Measurements from ENCODE around the gene APRT.
"Not testable (repeated sequence)": the region's sequence is repeated elsewhere in the genome, so short reads cannot be mapped to it uniquely, and the experiment has no call there.

Gene APRT

DNA sequence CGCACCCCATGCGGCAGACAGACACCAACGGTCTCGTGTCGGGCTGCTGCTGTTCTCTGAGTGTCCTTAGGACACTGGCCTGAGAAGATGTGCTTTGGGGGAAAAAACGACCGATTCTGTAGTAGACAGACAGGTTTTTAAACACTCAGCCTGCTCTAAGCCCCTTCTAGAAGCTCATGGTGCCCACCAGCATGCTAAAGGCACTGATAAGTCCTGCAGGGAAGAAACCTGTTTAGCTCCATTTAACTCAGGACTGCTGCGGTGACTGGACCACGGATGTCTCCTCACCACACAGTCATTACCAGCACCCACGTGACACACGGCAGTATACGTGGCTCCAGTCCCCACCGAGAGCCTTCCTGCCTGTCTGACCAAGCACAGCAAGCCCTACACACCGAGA is 19.1 kb upstream of the APRT start:
- Histone ChIP-seq H3K27me3 (ENCODE audit: control insufficient read depth, insufficient read depth, low read length) (no peaks in the 10 kb centered on the region), H3K4me1 (ENCODE audit: control insufficient read depth, insufficient read depth, low read length) (no peaks in the 10 kb centered on the region), H3K36me3 (ENCODE audit: control insufficient read depth, insufficient read depth, low read length) (0 out of 2 replicates have a peak, but pooled peaks cover 9% of the 10 kb centered on the region), H3K27ac (ENCODE audit: low read depth, low read length) (no peak overlapping the region), H3K9ac (ENCODE audit: low read depth, low read length) (no peak overlapping the region), H3K9me3 (ENCODE audit: control insufficient read depth, insufficient read depth, low read length) (no peaks in the 10 kb centered on the region), H3K4me3 (ENCODE audit: low read depth, low read length) (no peak overlapping the region)

DNA sequence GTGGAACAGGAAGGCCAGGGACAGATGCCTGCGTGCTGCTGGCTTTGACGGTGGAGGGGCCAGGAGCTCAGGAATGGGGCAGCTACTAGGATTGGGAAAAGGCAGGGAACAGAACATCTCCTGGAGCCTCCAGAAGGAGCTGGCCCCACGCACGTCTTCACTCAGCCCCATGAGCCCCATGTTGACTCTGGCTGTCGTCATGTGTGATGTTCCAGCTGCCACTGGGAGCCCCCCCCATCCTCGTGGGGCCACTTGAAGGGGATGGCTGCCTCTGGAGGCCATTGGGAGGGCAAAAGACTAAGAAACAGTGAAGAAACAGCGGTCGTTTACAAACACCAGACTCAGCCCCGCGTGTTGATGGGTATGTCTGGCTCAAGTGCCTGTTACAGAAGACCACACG is 18.5 kb upstream of the APRT start:
- H3K9me3 ChIP-seq (ENCODE audit: control insufficient read depth, insufficient read depth, low read length), result no peaks in the 10 kb centered on the region
- 0 out of 2 replicates have a peak, but pooled peaks cover 8% of the 10 kb centered on the region for H3K36me3 ChIP-seq (ENCODE audit: control insufficient read depth, insufficient read depth, low read length)
- H3K27ac ChIP-seq (ENCODE audit: low read depth, low read length), result no peak overlapping the region
- no peak overlapping the region for H3K9ac ChIP-seq (ENCODE audit: low read depth, low read length)
- H3K27me3 ChIP-seq (ENCODE audit: control insufficient read depth, insufficient read depth, low read length), result no peaks in the 10 kb centered on the region
- no peaks in the 10 kb centered on the region for H3K4me1 ChIP-seq (ENCODE audit: control insufficient read depth, insufficient read depth, low read length)
- no peak overlapping the region for H3K4me3 ChIP-seq (ENCODE audit: low read depth, low read length)

DNA sequence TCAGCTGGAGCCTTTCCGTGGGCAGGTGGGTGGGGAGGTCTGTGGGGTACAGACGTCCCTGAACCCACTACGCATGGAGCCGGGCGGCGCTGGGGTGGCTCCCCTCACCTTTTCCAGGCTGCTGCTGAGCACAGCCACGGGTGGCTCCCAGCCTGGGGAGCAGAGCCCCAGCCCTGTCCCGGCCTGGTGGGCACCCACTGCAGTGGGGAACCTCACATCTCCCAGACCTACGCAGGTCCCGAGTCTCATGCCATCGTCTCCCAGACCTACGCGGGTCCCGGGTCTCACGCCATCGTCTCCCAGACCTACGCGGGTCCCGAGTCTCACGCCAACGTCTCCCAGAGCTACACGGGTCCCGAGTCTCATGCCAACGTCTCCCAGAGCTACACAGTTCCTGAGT is 17.0 kb upstream of the APRT start:
- Histone ChIP-seq H3K9ac (ENCODE audit: low read depth, low read length) (no peak overlapping the region), H3K36me3 (ENCODE audit: control insufficient read depth, insufficient read depth, low read length) (0 out of 2 replicates have a peak, but pooled peaks cover 3% of the 10 kb centered on the region), H3K9me3 (ENCODE audit: control insufficient read depth, insufficient read depth, low read length) (no peaks in the 10 kb centered on the region), H3K27ac (ENCODE audit: low read depth, low read length) (no peak overlapping the region), H3K4me1 (ENCODE audit: control insufficient read depth, insufficient read depth, low read length) (no peaks in the 10 kb centered on the region), H3K4me3 (ENCODE audit: low read depth, low read length) (no peak overlapping the region), H3K27me3 (ENCODE audit: control insufficient read depth, insufficient read depth, low read length) (no peaks in the 10 kb centered on the region)

DNA sequence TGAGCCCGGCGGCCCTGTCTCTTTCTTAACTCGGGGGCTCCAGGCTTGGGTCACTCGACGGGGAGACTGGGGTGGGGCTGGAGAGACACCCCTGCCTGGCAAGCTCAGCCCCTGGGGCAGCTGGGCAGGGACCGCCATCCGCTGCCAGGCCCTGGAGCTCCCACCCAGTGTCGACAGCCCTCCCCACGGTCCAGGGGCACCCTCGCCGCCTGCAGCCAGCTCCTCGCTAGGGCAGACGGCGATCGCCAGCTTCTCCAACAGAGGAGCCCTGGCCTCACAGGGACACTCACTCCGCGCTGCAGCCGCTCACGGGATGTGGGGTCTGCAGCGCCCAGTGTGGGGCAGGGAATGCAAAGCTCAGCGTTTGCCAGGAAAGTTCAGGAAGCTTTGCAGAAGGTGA is 16.0 kb upstream of the APRT start:
- Histone ChIP-seq H3K27me3 (ENCODE audit: control insufficient read depth, insufficient read depth, low read length) (no peaks in the 10 kb centered on the region), H3K4me3 (ENCODE audit: low read depth, low read length) (no peak overlapping the region), H3K4me1 (ENCODE audit: control insufficient read depth, insufficient read depth, low read length) (no peaks in the 10 kb centered on the region), H3K36me3 (ENCODE audit: control insufficient read depth, insufficient read depth, low read length) (peaks cover 5% of the 10 kb centered on the region; the same call in 1 of the 2 replicates), H3K27ac (ENCODE audit: low read depth, low read length) (no peak overlapping the region), H3K9ac (ENCODE audit: low read depth, low read length) (no peak overlapping the region), H3K9me3 (ENCODE audit: control insufficient read depth, insufficient read depth, low read length) (no peaks in the 10 kb centered on the region)

DNA sequence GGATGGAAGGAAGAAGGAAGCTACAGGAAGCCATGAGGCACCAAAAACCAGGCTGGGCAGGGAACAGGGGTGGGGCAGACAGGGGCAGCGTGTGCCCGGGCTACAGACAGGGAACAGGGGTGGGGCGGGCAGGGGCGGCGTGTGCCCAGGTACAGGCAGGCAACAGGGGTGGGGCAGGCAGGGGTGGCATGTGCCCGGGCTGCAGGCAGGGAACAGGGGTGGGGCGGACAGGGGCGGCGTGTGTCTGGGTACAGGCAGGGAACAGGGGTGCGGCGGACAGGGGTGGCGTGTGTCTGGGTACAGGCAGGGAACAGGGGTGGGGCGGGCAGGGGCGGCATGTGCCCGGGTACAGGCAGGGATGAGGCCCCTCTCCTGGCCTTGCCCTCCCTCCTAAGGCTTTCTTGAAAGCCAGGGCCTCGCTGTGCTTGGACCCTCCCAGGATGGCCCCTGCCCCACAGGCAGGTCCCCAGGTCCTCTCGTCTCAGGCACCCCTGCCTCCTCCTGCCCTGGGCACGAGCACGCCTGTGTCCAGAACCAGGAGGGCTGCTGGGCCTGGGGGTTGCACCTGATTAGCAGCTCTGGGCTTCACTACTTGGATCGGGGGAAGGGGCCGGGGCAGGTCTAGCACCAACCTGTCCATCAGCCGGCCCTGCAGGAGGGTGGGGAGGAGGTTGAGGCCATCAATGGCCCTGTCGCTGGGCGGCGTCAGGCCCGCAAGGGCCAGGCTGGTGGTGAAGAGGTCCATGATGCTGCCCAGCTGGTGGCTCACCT is 14.5 kb upstream of the APRT start:
- peaks cover 12% of the 10 kb centered on the region; the same call in 1 of the 2 replicates for H3K36me3 ChIP-seq (ENCODE audit: control insufficient read depth, insufficient read depth, low read length)
- no peaks in the 10 kb centered on the region for H3K27me3 ChIP-seq (ENCODE audit: control insufficient read depth, insufficient read depth, low read length)
- H3K4me1 ChIP-seq (ENCODE audit: control insufficient read depth, insufficient read depth, low read length), result no peaks in the 10 kb centered on the region
- H3K27ac ChIP-seq (ENCODE audit: low read depth, low read length), result no peak overlapping the region
- H3K9ac ChIP-seq (ENCODE audit: low read depth, low read length), result no peak overlapping the region
- H3K4me3 ChIP-seq (ENCODE audit: low read depth, low read length), result no peak overlapping the region
- H3K9me3 ChIP-seq (ENCODE audit: control insufficient read depth, insufficient read depth, low read length), result no peaks in the 10 kb centered on the region

DNA sequence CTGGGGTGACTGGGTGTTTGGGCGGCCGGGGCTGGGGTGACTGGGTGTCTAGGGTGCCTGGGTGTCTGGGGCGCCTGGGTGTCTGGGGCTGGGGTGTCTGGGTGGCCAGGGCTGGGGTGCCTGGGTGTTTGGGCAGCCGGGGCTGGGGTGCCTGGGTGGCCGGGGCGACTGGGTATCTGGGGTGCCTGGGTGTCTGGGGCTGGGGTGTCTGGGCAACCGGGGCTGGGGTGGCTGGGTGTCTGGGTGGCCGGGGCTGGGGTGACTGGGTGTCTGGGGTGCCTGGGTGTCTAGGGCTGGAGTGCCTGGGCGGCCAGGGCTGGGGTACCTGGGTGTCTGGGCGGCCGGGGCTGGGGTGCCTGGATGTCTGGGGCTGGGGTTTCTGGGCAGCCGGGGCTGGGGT is 13.4 kb upstream of the APRT start:
- Histone ChIP-seq H3K4me1 (ENCODE audit: control insufficient read depth, insufficient read depth, low read length) (no peaks in the 10 kb centered on the region), H3K27me3 (ENCODE audit: control insufficient read depth, insufficient read depth, low read length) (no peaks in the 10 kb centered on the region), H3K9ac (ENCODE audit: low read depth, low read length) (no peak overlapping the region), H3K36me3 (ENCODE audit: control insufficient read depth, insufficient read depth, low read length) (peaks cover 12% of the 10 kb centered on the region; the same call in 1 of the 2 replicates), H3K4me3 (ENCODE audit: low read depth, low read length) (no peak overlapping the region), H3K27ac (ENCODE audit: low read depth, low read length) (no peak overlapping the region), H3K9me3 (ENCODE audit: control insufficient read depth, insufficient read depth, low read length) (no peaks in the 10 kb centered on the region)

DNA sequence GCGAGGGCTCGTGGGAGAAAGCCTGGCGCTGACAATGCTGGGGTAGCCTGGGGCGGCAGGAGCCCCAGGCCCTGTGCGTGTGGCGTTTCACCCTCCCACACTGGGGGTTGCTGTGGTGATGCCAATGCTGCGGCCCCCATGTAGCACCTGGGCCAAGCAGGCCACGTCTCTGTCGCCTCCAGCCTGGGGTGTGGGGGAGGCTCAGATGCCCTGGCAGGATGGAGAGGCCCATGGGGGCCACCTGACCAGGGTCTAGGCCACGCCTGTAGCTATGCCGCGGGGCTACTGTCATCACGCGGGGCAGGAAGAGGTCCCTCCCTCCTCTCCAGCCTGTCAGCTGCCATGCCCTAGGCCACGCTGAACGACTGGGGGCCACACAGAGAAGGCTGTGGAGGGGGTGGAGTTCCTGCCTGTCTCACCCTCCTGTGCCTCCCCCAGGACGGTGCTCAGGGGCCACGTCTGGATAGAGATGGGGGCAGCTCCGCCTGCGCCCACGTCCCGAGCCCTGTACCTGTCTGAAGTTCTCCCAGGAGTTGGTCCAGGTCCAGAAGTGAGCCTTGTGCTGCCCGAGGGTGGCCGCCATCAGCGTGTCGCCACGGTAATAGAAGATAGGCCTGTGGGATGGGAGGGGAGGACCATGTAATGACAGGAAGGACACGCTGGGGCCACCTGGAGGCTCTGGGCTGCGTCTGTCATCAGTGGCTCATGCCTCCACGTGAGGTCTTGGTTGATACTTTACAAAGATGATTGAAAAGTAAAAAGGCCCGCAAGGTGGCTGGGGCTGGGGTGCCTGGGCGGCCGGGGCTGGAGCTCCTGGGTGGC is 12.7 kb upstream of the APRT start:
- Histone ChIP-seq H3K27ac (ENCODE audit: low read depth, low read length) (no peak overlapping the region), H3K4me3 (ENCODE audit: low read depth, low read length) (no peak overlapping the region), H3K9me3 (ENCODE audit: control insufficient read depth, insufficient read depth, low read length) (no peaks in the 10 kb centered on the region), H3K4me1 (ENCODE audit: control insufficient read depth, insufficient read depth, low read length) (no peaks in the 10 kb centered on the region), H3K36me3 (ENCODE audit: control insufficient read depth, insufficient read depth, low read length) (peaks cover 12% of the 10 kb centered on the region; the same call in 1 of the 2 replicates), H3K27me3 (ENCODE audit: control insufficient read depth, insufficient read depth, low read length) (no peaks in the 10 kb centered on the region), H3K9ac (ENCODE audit: low read depth, low read length) (no peak overlapping the region)

DNA sequence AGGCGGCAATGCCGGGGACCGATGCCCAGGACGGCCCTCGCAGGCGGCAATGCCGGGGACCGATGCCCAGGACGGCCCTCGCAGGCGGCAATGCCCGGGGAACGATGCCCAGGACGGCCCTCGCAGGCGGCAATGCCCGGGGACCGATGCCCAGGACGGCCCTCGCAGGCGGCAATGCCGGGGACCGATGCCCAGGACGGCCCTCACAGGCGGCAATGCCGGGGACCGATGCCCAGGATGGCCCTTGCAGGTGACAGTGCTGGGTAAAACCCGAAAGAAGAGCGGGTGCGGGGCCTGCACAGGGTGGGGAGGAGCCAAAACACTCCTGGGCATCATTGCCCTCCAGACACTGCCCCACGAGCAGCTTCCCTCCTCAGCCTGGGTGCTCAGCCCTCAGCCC is 11.9 kb upstream of the APRT start:
- not testable (repeated sequence) for H3K27me3 ChIP-seq (ENCODE audit: control insufficient read depth, insufficient read depth, low read length); H3K9ac ChIP-seq (ENCODE audit: low read depth, low read length); H3K27ac ChIP-seq (ENCODE audit: low read depth, low read length); H3K9me3 ChIP-seq (ENCODE audit: control insufficient read depth, insufficient read depth, low read length); H3K4me1 ChIP-seq (ENCODE audit: control insufficient read depth, insufficient read depth, low read length); H3K4me3 ChIP-seq (ENCODE audit: low read depth, low read length)
- peaks cover 12% of the 10 kb centered on the region; the same call in 1 of the 2 replicates for H3K36me3 ChIP-seq (ENCODE audit: control insufficient read depth, insufficient read depth, low read length)

DNA sequence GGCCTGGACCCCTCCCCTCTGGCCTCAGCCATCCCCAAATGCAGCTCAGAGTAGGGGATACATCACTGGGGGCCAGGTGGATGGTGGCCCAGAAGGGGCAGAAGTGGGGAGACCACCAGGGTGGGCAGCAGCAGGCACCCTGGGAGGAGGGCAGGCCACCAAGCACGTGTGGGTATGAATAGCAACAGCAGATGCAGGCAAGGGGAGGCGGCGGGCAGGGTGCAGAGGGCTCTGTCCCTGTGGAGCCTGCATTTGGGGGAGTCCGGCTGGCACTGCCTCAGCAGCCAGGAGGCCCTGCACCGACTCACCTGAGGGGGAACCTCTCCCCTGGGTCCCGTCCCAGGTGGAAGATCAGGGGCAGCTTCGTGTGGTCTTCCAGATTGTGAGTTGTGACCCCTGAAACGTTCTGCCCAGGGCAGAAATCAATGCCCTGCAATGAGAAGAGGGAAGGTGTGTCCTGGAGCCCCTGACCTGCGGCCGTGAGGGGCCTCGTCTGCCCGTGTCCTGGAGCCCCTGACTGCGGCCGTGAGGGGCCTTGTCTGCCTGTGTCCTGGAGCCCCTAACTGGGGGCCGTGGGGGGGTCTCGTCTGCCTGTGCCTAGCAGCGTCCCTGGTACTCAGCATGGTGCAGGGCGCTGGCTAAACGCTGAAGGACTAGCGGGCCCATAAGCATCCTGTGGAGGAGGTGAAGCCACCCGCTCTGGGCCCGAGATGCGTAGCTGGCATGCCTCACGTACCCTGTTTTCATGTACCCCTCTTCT is 10.7 kb upstream of the APRT start:
- no peak overlapping the region for H3K9ac ChIP-seq (ENCODE audit: low read depth, low read length)
- H3K9me3 ChIP-seq (ENCODE audit: control insufficient read depth, insufficient read depth, low read length), result no peaks in the 10 kb centered on the region
- H3K27ac ChIP-seq (ENCODE audit: low read depth, low read length), result no peak overlapping the region
- no peaks in the 10 kb centered on the region for H3K27me3 ChIP-seq (ENCODE audit: control insufficient read depth, insufficient read depth, low read length)
- no peak overlapping the region for H3K4me3 ChIP-seq (ENCODE audit: low read depth, low read length)
- H3K4me1 ChIP-seq (ENCODE audit: control insufficient read depth, insufficient read depth, low read length), result no peaks in the 10 kb centered on the region
- H3K36me3 ChIP-seq (ENCODE audit: control insufficient read depth, insufficient read depth, low read length), result peaks cover 12% of the 10 kb centered on the region; the same call in 1 of the 2 replicates

DNA sequence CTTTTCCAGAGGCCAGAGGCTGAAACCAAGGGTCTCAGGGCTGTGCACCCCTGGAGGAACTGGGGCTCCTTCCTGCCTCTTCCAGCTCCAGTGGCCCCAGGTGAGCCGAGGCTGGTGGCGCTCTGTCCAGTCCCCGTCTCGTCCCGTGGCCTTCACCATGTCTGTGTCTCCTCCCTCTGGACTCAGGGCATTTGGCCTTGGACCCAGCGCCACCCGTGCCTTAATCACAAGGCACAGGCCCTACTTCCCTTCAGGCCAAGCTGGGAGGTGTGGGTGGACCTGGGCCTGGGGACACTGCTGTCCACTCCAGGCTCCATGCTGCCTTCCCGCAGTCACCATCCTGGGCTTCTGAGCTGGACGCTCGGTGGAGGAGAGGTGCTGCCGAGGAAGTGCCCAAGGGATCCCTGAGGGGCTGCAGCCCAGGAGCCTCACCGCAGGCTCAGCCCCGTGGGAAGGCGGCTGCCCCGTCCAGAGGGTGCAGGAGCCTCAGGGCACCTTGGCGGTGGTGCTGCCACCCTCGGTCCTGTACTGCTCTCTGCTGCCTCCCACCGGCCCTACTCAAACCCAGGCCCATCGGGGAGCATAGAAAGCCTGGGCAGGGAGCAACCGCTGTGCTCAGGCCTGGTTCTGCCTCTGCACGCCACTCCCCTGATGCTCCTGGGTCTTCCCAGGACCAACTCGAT is 9.6 kb upstream of the APRT start:
- Histone ChIP-seq H3K36me3 (ENCODE audit: control insufficient read depth, insufficient read depth, low read length) (peaks cover 9% of the 10 kb centered on the region; the same call in 1 of the 2 replicates), H3K9me3 (ENCODE audit: control insufficient read depth, insufficient read depth, low read length) (no peaks in the 10 kb centered on the region), H3K9ac (ENCODE audit: low read depth, low read length) (no peak overlapping the region), H3K27me3 (ENCODE audit: control insufficient read depth, insufficient read depth, low read length) (no peaks in the 10 kb centered on the region), H3K27ac (ENCODE audit: low read depth, low read length) (no peak overlapping the region), H3K4me1 (ENCODE audit: control insufficient read depth, insufficient read depth, low read length) (no peaks in the 10 kb centered on the region), H3K4me3 (ENCODE audit: low read depth, low read length) (no peak overlapping the region)
